Activated CD8-positive, alpha-beta memory T cell treated with anti-CD3 and anti-CD28 coated beads for 36 hours (primary cell): ENCODE data around the gene DRC7. TPM values are rescaled to one million over a fixed set of nuclear protein-coding genes. Genes with fewer than 3 reads are reported as not detected.

Experiments used
- CTCF ChIA-PET: fragments of 350-600 bp; sonication (Branson Sonifier 250); formaldehyde crosslinking; loops from one replicate; lab custom pipeline; 2021; ENCODE audit warnings: antibody characterized with exemption; lab: Charles Lee
- POLR2A ChIA-PET: fragments of 350-600 bp; sonication (Branson Sonifier 250); formaldehyde crosslinking; loops from one replicate; lab custom pipeline; 2021; ENCODE audit warnings: antibody characterized with exemption; lab: Charles Lee
- total RNA-seq, 2 experiments: library from RNA; stranded (reverse); gene quantifications; one replicate each; pipeline ENCODE4 v1.2.3, GENCODE V29; 2021

The DRC7 gene
- total RNA-seq, 2 experiments from 2014 or later, result not detected

DNA sequence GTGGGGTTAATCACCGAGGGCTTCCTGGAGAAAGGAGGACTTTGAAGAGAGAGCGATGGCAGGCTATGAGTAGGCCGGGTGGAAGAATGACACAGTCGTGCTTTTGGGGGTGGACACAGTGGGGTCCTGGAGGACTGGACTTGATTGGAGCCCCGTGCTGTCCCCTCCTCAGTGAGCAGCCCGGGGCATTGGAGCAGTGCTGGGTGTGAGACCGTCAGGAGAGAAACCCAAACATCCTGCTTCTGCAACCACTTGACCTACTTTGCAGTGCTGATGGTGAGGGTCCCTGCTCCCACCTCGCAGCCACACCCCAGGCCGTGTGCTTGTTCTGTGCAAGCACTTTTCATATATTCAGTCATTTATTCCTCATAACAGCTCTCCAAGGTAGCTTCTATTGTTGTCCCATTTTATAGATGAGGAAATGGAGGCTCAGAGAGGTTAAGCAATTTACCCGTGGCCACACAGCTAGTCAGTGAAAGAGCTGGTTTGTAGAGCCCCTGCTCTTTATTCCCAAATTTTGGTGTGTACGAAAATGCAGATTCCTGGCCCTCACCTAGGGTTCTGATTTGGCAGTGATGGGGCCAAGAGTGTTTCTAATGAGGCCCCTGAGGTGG, 38.2 kb upstream of the DRC7 start:
- POLR2A ChIA-PET, result no interaction called here
- CTCF ChIA-PET, result interaction anchor here (0.6 kb wide), 1 partner anchor 240 kb away, joined by 3 read pairs; no protein-coding TSS in a partner anchor

DNA sequence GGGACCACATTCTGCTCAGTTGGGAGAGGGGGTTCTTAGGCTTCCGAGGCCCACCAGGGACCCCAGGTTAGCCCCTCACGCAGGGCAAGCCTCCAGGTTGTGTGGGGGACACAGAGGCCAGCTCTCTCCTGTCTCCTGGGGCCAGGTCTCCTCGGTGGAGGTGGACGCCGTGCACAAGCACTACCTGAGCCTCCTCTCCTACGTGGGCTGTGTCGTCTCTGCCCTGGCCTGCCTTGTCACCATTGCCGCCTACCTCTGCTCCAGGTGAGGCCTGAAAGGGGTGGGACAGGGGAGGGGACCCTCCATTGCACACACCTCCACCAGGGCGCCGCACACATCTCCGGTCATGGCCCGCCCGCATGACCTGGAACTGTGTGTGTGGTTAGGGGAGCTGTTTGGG, 37.4 kb upstream of the DRC7 start:
- POLR2A ChIA-PET, result no interaction called here
- CTCF ChIA-PET, result interaction anchor here (0.6 kb wide), 1 partner anchor 9 kb away, joined by 3 read pairs; no protein-coding TSS in a partner anchor

- POLR2A ChIA-PET, result no interaction called here
- CTCF ChIA-PET, result no interaction called here
Observed at GRCh38 chr16:57658130-57658877, 36.3 kb upstream of the DRC7 start.

GRCh38 chr16:57658878-57659674, 35.5 kb upstream of the DRC7 start:
- POLR2A ChIA-PET, result no interaction called here
- CTCF ChIA-PET, result no interaction called here

DNA sequence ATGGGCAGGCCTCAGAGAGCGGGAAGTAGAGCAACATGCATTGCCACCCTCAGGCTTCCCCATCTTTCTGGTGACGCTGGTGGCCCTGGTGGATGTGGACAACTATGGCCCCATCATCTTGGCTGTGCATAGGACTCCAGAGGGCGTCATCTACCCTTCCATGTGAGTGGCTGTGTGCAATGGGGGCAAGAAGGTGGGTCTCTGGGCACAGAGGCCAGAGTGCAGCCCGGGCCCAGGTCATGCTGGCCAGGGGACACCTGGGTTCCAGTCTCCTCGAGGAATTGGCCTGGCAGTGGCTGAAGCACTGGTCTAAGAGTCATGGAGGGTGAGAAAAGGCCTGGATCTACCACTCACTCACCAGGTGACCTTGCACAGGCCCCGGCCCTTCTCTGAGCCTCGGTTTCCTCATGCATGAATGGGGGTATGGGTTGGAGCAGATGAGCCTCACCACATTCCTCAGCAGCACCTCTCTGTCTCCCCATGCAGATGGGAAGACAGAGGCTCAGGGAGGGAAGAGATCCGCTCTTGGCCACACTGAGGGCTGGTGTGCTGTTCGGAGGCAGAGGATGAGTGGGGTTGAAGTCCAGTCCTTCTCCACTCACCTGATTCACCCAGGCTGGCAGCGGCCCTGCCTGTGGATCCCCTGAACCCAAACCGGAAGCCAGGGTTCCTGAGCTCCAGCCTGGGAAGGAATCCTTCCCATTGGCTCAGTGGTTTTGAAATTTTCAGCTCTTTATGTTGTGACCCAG, 33.7 kb upstream of the DRC7 start:
- ChIA-PET POLR2A (no interaction called here), CTCF (no interaction called here)

- ChIA-PET POLR2A (no interaction called here), CTCF (no interaction called here)
Observed at GRCh38 chr16:57661510-57661909, 33.1 kb upstream of the DRC7 start.

GRCh38 chr16:57661936-57662906, 32.4 kb upstream of the DRC7 start:
- POLR2A ChIA-PET, result no interaction called here
- CTCF ChIA-PET, result no interaction called here

GRCh38 chr16:57663436-57663835, 31.2 kb upstream of the DRC7 start:
- CTCF ChIA-PET, result no interaction called here
- POLR2A ChIA-PET, result no interaction called here

DNA sequence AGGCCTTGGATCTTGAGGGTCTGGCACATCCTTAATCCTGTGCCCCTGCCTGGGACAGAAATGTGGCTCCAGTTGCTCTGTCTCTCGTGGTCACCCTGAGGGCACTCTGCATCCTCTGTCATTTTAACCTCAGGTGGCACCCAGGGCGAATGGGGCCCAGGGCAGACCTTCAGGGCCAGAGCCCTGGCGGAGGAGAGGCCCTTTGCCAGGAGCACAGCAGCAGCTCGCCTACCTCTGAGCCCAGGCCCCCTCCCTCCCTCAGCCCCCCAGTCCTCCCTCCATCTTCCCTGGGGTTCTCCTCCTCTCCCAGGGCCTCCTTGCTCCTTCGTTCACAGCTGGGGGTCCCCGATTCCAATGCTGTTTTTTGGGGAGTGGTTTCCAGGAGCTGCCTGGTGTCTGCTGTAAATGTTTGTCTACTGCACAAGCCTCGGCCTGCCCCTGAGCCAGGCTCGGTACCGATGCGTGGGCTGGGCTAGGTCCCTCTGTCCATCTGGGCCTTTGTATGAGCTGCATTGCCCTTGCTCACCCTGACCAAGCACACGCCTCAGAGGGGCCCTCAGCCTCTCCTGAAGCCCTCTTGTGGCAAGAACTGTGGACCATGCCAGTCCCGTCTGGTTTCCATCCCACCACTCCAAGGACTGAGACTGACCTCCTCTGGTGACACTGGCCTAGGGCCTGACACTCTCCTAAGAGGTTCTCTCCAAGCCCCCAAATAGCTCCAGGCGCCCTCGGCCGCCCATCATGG, 30.5 kb upstream of the DRC7 start:
- ChIA-PET POLR2A (no interaction called here), CTCF (no interaction called here)

DNA sequence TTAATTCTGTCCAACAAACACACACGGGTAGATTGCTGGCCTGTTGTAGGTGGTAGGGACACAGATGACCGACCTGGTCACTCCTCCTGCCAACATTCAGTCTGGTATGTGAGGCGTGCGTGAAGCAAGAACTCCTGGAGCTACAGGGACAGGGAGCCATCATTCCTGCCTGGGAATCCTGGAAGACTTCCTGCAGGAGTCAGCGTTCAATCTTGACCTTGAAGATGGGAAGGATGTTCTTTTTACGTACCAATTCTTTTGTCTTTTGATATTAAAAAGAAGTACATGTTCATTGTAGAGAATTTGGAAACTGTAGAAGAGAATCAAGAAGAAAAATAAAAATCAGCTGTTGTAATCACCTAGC, 30.0 kb upstream of the DRC7 start:
- POLR2A ChIA-PET, result no interaction called here
- CTCF ChIA-PET, result no interaction called here

GRCh38 chr16:57665541-57665940, 29.1 kb upstream of the DRC7 start:
- ChIA-PET POLR2A (no interaction called here), CTCF (interaction anchor here (0.7 kb wide), 1 partner anchor 120 kb away, joined by 3 read pairs; no protein-coding TSS in a partner anchor)

- POLR2A ChIA-PET, result no interaction called here
- CTCF ChIA-PET, result no interaction called here
Observed at GRCh38 chr16:57666353-57667047, 28.1 kb upstream of the DRC7 start.

DNA sequence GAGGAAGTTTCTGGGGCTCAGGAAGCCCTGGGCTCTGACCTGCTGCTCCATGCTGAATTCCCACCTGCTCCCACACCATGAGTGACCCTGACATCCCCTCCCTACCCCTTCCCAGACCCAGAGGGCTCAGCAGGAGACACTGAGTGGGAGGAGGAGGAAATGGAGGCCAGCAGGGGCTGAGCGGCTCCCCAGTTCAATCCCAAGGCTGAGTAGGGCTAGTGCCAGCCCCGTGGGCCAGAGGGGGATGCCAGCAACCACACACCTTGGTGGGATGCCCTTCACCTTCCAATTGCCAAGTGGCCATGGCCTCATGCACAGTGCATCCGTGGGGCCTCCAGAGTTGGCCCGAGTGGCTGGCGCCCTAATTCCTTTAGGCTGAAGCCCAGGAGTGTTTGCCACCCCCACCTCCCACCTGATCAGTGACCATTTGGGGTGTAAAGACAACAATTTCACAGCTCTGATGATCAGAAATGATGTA, 27.5 kb upstream of the DRC7 start:
- CTCF ChIA-PET, result interaction anchor here (0.8 kb wide), 1 partner anchor 22 kb away, joined by 3 read pairs; no protein-coding TSS in a partner anchor
- POLR2A ChIA-PET, result no interaction called here

DNA sequence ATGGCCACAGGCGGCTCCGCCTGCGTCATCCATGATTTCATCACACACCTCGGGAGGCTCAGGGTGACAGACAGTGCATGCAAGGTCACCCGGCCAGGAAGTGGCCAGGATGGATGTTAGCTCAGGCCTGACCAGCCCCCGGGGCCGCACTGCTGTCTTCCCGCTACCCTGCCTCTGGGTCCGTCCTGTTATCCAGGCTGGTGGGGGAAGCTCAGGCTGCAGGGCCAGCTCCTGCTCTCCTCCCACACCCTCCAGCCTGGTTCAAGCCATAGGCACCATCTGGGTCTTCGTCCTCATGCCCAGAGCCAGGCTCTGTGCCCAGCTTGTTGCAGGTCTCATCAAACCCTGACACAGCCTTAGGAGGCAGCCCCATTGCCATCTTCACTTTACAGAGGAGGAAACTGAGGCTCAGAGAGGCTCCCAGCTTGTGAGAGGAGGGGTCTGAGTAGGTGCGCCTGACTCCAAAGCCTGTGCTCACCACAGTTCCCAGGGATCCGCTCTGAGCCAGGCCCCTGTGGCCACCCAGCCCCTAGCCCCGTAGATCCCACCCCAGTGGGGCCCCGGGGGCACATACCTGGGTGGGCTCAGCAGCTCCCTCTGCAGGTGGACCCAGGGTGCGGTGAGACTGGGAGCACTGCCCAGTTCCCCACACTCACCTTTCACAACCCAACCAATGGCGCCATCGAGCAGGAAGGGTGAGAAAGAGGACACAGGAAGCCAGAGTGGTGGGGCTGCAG, 26.9 kb upstream of the DRC7 start:
- ChIA-PET CTCF (interaction anchor here (0.8 kb wide), 1 partner anchor 22 kb away, joined by 3 read pairs; no protein-coding TSS in a partner anchor), POLR2A (no interaction called here)

DNA sequence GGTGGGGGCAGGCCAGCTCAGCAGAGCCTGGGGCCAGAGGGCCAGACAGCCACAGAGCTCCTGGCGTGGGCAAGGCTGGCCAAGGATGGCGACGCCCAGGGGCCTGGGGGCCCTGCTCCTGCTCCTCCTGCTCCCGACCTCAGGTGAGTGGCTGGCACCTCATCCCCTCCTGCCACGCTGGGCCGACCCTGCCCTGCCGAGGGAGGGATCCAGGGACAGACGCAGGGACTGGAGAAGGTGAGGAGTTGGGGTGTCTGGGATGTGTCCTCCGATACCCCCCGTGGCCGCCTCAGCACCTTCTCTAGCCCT, 26.4 kb upstream of the DRC7 start, which contains the start of gene ADGRG3:
Gene ADGRG3, plus strand, starts transcription at position 44 of the 309 bp plus-strand sequence. Its CDS starts 42 bp downstream, at position 86.
- ChIA-PET CTCF (no interaction called here), POLR2A (no interaction called here)

DNA sequence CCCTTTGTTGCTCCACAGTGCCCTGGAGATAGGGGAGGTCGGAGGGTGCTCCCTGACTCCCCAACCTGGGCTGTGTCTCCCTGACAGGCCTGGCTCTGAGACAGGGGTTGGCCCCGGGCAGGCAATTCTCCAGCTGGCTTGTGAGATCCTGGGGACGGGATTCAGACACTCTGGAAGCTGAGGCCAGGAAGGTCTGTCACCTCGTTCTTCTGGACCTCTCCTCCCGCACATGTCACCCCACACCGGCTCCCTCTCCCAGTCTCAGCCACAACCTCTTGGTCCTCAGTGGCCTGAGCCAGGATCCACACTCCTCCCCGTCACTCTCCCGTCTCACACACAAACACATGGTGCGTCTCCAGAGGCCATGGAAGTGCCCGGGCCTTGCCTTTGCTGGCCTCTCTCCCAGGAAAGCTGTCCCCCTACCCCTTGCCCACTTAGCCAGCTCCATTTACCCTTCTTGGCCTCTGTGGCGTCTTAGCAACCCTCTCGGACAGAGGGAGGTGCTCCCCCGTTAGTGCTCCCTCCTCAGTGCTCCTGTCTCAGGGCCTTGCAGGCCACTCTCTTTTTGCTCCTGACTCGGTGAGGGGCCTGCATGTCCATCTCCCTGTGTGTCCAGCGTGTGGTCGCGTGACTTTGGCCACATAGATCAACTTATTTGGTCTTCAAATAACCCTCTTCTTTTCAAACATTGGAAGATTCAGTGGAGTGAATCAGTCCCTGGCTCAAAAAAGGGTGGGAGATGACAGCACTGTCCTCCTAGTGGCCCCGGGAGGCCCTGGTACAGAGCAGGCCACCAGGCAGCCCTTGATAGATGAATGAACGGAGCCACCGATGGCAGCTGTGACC, 25.8 kb upstream of the DRC7 start:
- POLR2A ChIA-PET, result no interaction called here
- CTCF ChIA-PET, result no interaction called here
